IMR-90 (cell line): ENCODE data around the gene KAT2B. TPM values are rescaled to one million over a fixed set of nuclear protein-coding genes. Genes with fewer than 3 reads are reported as not detected.
A peak's percentile ranks its signal among the peaks of the same experiment; 100 is the strongest.

Experiments used
- ATAC-seq: fragments of 200-7000 bp; cut with Tn5 transposase; 2 replicates; pipeline ENCODE4 v1.9.1; 2020; ENCODE audit warnings: low read depth, mild to moderate bottlenecking, moderate library complexity
- BruUV-seq: library from RNA; stranded (reverse); fragments of 400-500 nt; replicated peaks from 2 replicates; lab custom pipeline; 2021; lab: Mats Ljungman, UMichigan
- CTCF ChIA-PET: fragments of 300-600 bp; formaldehyde crosslinking; extraction: SDS; loops from one replicate; lab custom pipeline; 2021; ENCODE audit warnings: antibody characterized with exemption; lab: Yijun Ruan, JAX
- POLR2A ChIA-PET: fragments of 300-600 bp; sonication (Branson Sonifier 250); formaldehyde crosslinking; loops from one replicate; lab custom pipeline; 2022; ENCODE audit warnings: antibody characterized with exemption; ENCODE audit not compliant: unreplicated experiment; lab: Charles Lee
- DNase-seq: peaks from one replicate; pipeline ENCODE4 v3.0.0; 2013
- H2AFZ ChIP-seq: replicated peaks from 2 replicates; pipeline ENCODE3; 2013; ENCODE audit warnings: low read length, mild to moderate bottlenecking; ENCODE audit not compliant: poor library complexity
- H2AK5ac ChIP-seq: 2 replicates; pipeline ENCODE4 v1.6.1; 2013; ENCODE audit warnings: low read depth, low read length, inconsistent platforms
- H2AK9ac ChIP-seq: replicated peaks from 2 replicates; pipeline ENCODE3; 2013; ENCODE audit warnings: mild to moderate bottlenecking, low read depth, low read length, moderate library complexity; ENCODE audit not compliant: poor library complexity
- H2BK120ac ChIP-seq: 2 replicates; pipeline ENCODE4 v1.6.1; 2013; ENCODE audit warnings: low read depth, low read length, inconsistent platforms
- H2BK15ac ChIP-seq: 3 replicates; pipeline ENCODE4 v1.6.1; 2013; ENCODE audit warnings: low read depth, low read length, inconsistent platforms
- H2BK20ac ChIP-seq: 2 replicates; pipeline ENCODE4 v1.6.1; 2013; ENCODE audit warnings: low read depth, mild to moderate bottlenecking, inconsistent platforms, low read length, moderate library complexity
- H2BK5ac ChIP-seq: 2 replicates; pipeline ENCODE4 v1.6.1; 2013; ENCODE audit warnings: mild to moderate bottlenecking, low read depth, low read length, inconsistent platforms; ENCODE audit not compliant: poor library complexity, severe bottlenecking
- H3K14ac ChIP-seq: replicated peaks from 2 replicates; pipeline ENCODE4 v1.6.1; 2013; ENCODE audit warnings: low read depth, low read length, inconsistent platforms
- H3K18ac ChIP-seq: 2 replicates; pipeline ENCODE4 v1.6.1; 2013; ENCODE audit warnings: low read depth, low read length, control low read depth
- H3K23ac ChIP-seq: 2 replicates; pipeline ENCODE4 v1.6.1; 2013; ENCODE audit warnings: low read depth, low read length, inconsistent platforms
- H3K27ac ChIP-seq: 2 replicates; pipeline ENCODE4 v1.5.1; 2013; ENCODE audit warnings: mild to moderate bottlenecking, control low read depth, low read length; ENCODE audit not compliant: insufficient read depth
- H3K27me3 ChIP-seq: 2 replicates; pipeline ENCODE4 v1.6.1; 2013; ENCODE audit warnings: low read length; ENCODE audit not compliant: control insufficient read depth, insufficient read depth
- H3K36me3 ChIP-seq: 2 replicates; pipeline ENCODE4 v1.6.1; 2013; ENCODE audit warnings: low read length, mixed read lengths; ENCODE audit not compliant: control insufficient read depth, insufficient read depth
- H3K4ac ChIP-seq: 2 replicates; pipeline ENCODE4 v1.6.1; 2013; ENCODE audit warnings: low read depth, low read length, inconsistent platforms
- H3K4me1 ChIP-seq: 2 replicates; pipeline ENCODE4 v1.6.1; 2013; ENCODE audit warnings: low read length, mixed read lengths; ENCODE audit not compliant: control insufficient read depth, insufficient read depth
- H3K4me2 ChIP-seq: 2 replicates; pipeline ENCODE4 v1.6.1; 2013; ENCODE audit warnings: low read depth, mild to moderate bottlenecking, control low read depth, low read length, moderate library complexity
- H3K4me3 ChIP-seq: 2 replicates; pipeline ENCODE4 v1.5.1; 2013; ENCODE audit warnings: low read depth, mild to moderate bottlenecking, control low read depth, low read length, moderate library complexity; ENCODE audit not compliant: insufficient read depth
- H3K56ac ChIP-seq: 2 replicates; pipeline ENCODE4 v1.6.1; 2013; ENCODE audit warnings: low read length, inconsistent platforms; ENCODE audit not compliant: insufficient read depth; ENCODE audit errors: extremely low read depth
- H3K79me1 ChIP-seq, 2 experiments: 2 replicates each; pipeline ENCODE4 v1.6.1; 2013; ENCODE audit warnings: low read length in 2 of 2, inconsistent platforms in 1 of 2, low read depth in 1 of 2
- H3K9ac ChIP-seq: 2 replicates; pipeline ENCODE4 v1.6.1; 2013; ENCODE audit warnings: low read depth, low read length, control low read depth
- H3K9me1 ChIP-seq: 2 replicates; pipeline ENCODE4 v1.6.1; 2013; ENCODE audit warnings: low read length, inconsistent platforms; ENCODE audit not compliant: insufficient read depth
- H3K9me3 ChIP-seq: 2 replicates; pipeline ENCODE4 v1.6.1; 2013; ENCODE audit warnings: low read length; ENCODE audit not compliant: control insufficient read depth, insufficient read depth
- H4K20me1 ChIP-seq: 2 replicates; pipeline ENCODE4 v1.6.1; 2013; ENCODE audit warnings: low read length, inconsistent platforms; ENCODE audit not compliant: insufficient read depth
- H4K5ac ChIP-seq: 2 replicates; pipeline ENCODE4 v1.6.1; 2013; ENCODE audit warnings: mild to moderate bottlenecking, low read depth, low read length, control low read depth
- H4K8ac ChIP-seq, 2 experiments: 2 replicates each; pipeline ENCODE4 v1.6.1; 2013; ENCODE audit warnings: low read depth in 2 of 2, low read length in 2 of 2, control low read depth in 1 of 2, inconsistent platforms in 1 of 2
- H4K91ac ChIP-seq: 2 replicates; pipeline ENCODE4 v1.6.1; 2013; ENCODE audit warnings: low read depth, low read length, inconsistent platforms; ENCODE audit not compliant: insufficient read depth
- MAFK ChIP-seq: IDR thresholded peaks from 2 replicates; pipeline ENCODE4 v1.6.1; 2012; ENCODE audit warnings: low read depth, low read length, improper control_type of control experiment
- MAZ ChIP-seq: IDR thresholded peaks from 2 replicates; pipeline ENCODE4 v1.6.1; 2012; ENCODE audit warnings: low read depth, mild to moderate bottlenecking, low read length, improper control_type of control experiment, moderate library complexity, borderline replicate concordance
- WGBS, 2 experiments: methylation state at CpG; one replicate each; pipeline versions ENCODE4 v1.1.5 to v1.1.7; 2013; ENCODE audit warnings: missing lambda C conversion rate in 2 of 2; ENCODE audit not compliant: insufficient read length in 1 of 2; ENCODE audit errors: extremely low coverage in 2 of 2; 5-methylcytosine and 5-hydroxymethylcytosine counted together
- dilution Hi-C: fragments of 300-500 bp; cut with HindIII; formaldehyde crosslinking; loops from one replicate; pipeline ENCODE4 v1.14.3; 2018; ENCODE audit warnings: low sequenced_read_pairs; ENCODE audit not compliant: unreplicated experiment
- in situ Hi-C: fragments of 300-500 bp; cut with MboI; formaldehyde crosslinking; loops from 3 replicates; pipeline ENCODE4 v1.14.3; 2019; ENCODE audit warnings: low sequenced_read_pairs, inconsistent platforms, mixed read lengths
- intact Hi-C: fragments of 100-400 bp; cut with micrococcal nuclease; formaldehyde crosslinking; loops from 2 replicates; pipeline ENCODE4 v1.10.0; 2022
- polyA plus RNA-seq, 3 experiments: library from polyadenylated mRNA; depleted of rRNA; stranded (reverse); fragments of >200 nt; gene quantifications; 2 replicates each; pipeline ENCODE4 v1.2.3, GENCODE V29; 2012; ENCODE audit warnings: low replicate concordance in 1 of 3
- total RNA-seq: library from RNA; depleted of rRNA; stranded (reverse); fragments of >200 nt; gene quantifications from 2 replicates; pipeline ENCODE4 v1.2.3, GENCODE V29; 2012

Gene KAT2B
- total and polyA plus RNA-seq, 2 of the 4 experiments (the other 2 are of a cell fraction) = 2.0 to 2.2 TPM

DNA sequence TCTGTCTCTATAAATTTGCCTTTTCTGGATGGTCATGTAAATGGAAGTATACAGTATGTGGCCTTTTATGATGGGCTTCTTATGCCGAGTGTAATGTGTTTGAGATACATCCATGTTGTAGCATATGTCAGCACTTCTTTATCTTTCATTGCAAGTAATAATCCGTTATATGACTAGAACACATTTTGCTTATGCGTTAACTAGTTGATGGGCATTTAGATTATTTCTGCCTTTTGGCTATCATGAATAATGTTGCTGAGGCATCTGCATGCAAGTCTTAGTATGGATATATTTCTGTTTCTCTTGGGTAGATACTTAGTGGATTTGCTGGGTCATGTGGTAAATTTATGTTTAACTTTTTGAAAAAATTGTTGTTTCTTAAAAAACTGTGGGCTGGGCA is 19.7 kb downstream of the KAT2B start:
- H4K20me1 ChIP-seq = no peaks in the 10 kb centered on the region
- ATAC-seq = no peak
- H3K27ac ChIP-seq = no peak overlapping the region
- H3K14ac ChIP-seq = no peak overlapping the region
- in situ Hi-C loops = no loop called here
- no peak overlapping the region for H2BK20ac ChIP-seq
- H3K9me1 ChIP-seq = no peaks in the 10 kb centered on the region; the same call in 1 of the 2 replicates
- no peak overlapping the region for H4K8ac ChIP-seq
- no peak overlapping the region for H3K9ac ChIP-seq
- H3K79me1 ChIP-seq = peaks cover 0 to 5% of the 10 kb centered on the region in 2 experiments; a peak in 2 of 4 replicates
- no peak overlapping the region for H2AK9ac ChIP-seq
- no peak overlapping the region for H2AK5ac ChIP-seq
- WGBS, 2 experiments = no CpG with 5 or more reads among the region's 3 CpGs
- H3K27me3 ChIP-seq = no peaks in the 10 kb centered on the region
- no peak overlapping the region for H3K18ac ChIP-seq
- intact Hi-C loops = no loop called here
- no peak overlapping the region for H2BK15ac ChIP-seq
- H2BK120ac ChIP-seq = no peak overlapping the region
- ChIA-PET POLR2A (no interaction called here), CTCF (no interaction called here)
- no peak overlapping the region for H3K4ac ChIP-seq
- no peak overlapping the region for H3K23ac ChIP-seq
- no peak overlapping the region for H3K4me2 ChIP-seq
- H4K91ac ChIP-seq = no peak overlapping the region
- H2AFZ ChIP-seq = no peak overlapping the region
- dilution Hi-C loops = no loop called here
- DNase-seq = no peak
- H3K4me3 ChIP-seq = no peak overlapping the region
- H4K5ac ChIP-seq = no peak overlapping the region
- TF ChIP-seq MAFK (peak; percentile 29; the same call in 1 of the 2 replicates), MAZ (no peak)
- H3K56ac ChIP-seq = no peak overlapping the region
- peaks cover 9% of the 10 kb centered on the region; the same call in 1 of the 2 replicates for H3K4me1 ChIP-seq
- no TSS peak for BruUV-seq
- H2BK5ac ChIP-seq = no peak overlapping the region
- no peaks in the 10 kb centered on the region for H3K9me3 ChIP-seq
- no peaks in the 10 kb centered on the region for H3K36me3 ChIP-seq
